NCI-H2107 (cell line): ENCODE results near the gene PTPRN2.
"Not testable (repeated sequence)": the region's sequence is repeated elsewhere in the genome, so short reads cannot be mapped to it uniquely, and the experiment has no call there.

ENCODE experiments used
- DNase-seq: peaks from one replicate; lab custom pipeline; 2025; lab: John Stamatoyannopoulos, UW

The PTPRN2 gene

DNA sequence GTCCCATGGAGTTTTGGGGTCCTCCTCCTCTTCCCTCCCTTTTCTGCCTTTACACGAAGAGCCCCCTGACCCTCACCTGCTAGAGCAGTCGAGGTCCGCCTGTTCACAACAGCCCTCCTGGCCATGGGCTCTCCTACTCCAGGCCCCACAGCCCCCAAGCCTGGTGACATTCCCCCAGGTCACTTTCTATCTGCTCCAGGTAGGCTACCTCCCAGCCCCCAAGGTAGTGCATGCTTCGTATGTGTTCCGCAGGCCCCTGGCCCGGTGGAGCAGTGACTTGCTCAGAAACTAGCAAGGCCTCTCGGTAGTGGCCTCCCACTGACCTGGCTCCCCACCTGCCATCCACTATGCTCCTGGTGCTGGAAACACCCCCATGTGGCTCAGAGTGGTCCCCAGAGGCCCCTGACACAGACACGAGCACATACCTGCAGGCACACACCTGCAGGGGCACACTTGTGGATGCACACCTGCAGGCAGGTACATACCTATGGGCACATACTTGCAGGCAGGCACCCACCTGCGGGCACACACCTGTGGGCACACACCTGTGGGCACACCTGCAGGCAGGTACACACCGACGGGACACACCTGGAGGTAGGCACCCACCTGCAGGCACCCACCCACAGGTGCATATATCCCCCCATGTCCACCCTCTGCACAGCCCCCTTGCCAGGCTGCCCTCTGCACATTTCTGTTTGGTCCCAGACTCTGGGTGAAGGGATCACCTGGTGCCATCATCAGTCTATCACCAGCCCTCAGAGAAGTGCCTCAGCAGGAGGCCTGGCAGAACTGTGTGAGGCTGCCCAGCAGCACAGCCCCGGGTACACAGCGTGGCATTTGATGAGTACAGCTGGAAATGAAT, 322.5 kb downstream of the PTPRN2 start:
- no peak for DNase-seq

DNA sequence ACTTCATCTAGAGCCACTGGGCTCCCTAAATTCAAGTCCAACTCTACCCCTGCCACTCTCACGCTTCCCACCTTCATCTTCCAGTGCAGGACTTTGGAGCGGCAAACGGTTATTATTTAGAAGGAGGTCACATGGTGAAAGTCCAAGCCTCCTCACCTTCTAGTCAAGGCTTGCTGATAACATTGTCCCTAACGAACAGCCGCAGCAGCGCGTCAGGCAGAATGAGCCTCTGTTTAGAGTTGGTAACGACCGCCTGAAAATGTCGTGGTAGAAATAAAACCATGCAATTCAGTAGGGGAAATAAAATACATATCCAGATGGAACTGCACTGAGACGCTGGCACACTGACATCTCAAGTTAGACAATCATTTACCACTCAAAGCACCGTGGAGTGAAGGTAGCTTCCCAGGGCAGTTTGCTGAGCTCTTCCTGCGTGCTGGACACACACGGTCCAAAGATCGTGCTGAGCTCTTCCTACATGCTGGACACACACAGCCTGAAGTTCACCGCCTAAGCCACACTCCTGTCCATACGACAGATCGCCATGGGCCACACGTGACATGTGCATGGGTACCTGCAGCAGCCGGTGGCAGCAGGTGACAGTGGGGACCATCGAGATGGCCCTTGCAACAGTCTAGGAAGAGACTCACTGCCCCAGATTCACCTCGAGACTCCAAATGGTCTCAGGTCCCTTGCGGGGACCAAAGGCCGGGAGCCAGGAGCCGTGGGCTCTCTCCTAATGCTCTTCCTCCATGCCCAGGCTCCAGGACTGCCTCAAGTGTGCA, 323.5 kb downstream of the PTPRN2 start:
- no peak for DNase-seq

DNA sequence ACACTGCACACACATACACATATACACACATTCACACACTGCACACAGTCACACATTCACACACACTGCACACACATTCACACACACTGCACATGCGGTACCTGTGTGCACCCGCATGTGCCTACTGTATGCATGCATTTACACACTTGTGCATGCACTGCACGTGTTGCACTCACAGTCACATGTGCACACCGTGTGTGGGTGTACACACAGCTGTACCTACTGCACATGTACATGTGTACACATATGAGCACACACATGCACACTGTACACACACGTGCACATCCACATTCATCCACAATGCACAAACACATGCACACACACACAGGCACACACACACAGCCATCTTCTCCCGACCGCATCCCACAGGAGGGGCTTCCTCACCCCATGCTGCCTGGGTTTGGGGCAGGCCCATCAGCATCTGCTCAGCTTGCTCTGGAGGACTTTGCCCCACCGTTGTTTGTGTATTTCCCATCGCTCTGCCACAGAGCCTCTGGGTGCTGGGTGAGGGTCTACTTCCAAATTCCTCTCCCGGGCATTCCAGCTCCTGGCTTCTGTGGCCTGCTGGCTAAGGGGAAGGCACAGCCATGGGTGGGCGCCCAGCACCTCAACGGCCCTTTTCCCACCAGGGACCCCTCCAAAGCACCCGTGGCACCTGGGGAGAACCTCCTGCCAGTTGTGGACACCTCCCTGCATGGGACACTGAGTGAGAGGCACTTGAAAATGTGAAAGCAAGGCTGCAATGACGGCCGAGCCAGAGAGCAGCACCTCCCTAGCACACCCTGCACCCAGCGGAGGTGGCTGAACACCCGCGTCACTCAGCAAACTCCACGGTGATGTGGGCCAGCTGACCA, 324.3 kb downstream of the PTPRN2 start:
- no peak for DNase-seq

GRCh38 chr7:158262284-158263109, 325.1 kb downstream of the PTPRN2 start:
- DNase-seq = no peak

- no peak for DNase-seq
These were observed 326.0 kb downstream of the PTPRN2 start for GRCh38 chr7:158261362-158262235.

DNA sequence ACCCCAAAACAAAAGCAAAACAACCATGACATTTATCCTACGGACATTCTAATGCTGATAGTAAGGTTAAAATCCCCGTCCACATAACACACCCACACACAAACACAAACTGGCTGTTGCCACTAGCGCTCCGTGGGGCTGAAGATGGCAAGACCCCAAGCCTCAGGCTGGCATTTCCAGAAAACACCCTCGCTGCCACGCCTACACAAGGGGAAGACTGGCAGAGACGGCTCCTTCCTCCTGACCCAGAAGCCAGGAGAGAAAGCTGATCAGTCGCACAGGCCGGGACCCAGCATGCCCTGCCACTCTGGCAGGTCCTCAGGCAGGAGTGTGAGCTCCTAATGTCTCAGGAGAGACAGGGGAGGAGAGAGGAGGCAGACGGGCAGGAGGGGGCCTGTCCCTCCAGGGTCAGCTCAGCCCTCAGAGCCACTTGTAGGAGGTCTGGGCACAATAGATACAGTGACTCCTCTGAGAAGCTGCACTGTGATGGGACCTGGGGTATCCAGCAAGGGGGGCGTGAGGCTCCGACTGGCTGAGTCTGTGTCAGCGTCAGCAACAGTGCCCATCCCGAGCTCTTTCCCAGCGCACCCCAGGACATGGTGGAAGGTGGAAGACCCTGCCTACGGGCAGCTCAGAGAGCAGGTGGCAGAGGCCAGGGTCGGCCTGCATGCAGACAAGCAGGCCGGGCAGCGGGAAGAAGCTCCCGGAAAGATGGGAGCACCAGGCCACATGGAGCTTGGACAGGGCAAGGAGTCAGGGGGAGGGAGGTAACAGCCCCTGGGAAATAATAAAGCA, 326.9 kb downstream of the PTPRN2 start:
- no peak for DNase-seq

- no peak for DNase-seq
These were observed 327.8 kb downstream of the PTPRN2 start for GRCh38 chr7:158259671-158260418.

- DNase-seq = no peak
These were observed 328.5 kb downstream of the PTPRN2 start for GRCh38 chr7:158259141-158259540.

DNA sequence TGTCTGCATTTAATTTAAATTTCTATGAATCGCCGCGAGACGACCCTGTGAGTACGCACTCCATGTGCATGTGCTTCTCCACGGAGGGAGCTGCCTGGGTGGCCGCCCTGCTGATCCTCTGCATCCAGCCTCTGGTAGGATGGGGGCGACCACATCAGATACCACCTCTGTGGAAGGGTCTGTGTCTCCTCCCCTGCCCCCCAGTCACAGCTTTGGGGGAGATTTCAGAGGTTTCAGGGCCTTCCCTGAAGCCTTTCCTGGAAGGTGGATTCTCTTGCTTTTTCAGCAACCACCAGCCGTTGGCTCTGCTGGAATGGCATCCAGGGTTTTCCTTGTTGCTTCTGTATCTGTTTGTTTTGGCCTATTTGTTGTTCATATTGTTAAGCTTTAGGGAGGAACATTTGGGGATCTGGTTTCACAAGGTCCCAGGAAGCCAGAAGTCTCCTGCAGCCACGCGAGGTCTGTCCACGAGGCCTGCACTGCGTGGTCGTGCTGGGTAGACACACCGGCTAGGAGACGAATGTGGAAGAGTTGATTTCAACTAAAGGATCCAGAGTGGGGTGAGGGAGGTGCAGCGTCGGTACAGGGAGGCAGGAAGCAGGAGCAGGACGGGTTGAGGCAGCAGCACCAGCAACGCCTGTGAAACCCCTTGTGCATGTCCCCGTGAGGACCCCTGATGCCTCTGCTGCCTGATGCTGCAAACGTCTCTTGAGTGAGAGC, 329.1 kb downstream of the PTPRN2 start:
- DNase-seq = no peak

GRCh38 chr7:158257516-158258410, 329.9 kb downstream of the PTPRN2 start:
- DNase-seq = no peak

DNA sequence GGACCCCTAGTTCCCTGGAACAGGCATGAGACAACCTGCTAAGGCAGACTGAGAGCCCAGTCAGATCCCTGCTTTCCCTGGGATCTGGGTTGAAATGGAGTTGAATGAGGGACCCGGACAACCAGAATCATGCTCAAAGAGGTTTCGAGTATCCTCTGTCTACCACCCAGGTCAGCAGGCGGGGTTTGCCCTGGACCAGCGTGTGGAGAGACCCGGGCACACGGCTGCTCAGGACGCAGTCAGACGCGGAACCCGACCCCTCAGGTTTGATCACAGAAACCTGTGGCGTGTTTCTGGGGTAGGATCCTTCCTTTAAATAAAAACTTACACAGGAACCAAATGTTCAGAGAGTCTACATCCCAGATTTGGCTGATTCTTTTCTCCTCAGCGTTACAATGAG, 330.6 kb downstream of the PTPRN2 start:
- no peak for DNase-seq

DNA sequence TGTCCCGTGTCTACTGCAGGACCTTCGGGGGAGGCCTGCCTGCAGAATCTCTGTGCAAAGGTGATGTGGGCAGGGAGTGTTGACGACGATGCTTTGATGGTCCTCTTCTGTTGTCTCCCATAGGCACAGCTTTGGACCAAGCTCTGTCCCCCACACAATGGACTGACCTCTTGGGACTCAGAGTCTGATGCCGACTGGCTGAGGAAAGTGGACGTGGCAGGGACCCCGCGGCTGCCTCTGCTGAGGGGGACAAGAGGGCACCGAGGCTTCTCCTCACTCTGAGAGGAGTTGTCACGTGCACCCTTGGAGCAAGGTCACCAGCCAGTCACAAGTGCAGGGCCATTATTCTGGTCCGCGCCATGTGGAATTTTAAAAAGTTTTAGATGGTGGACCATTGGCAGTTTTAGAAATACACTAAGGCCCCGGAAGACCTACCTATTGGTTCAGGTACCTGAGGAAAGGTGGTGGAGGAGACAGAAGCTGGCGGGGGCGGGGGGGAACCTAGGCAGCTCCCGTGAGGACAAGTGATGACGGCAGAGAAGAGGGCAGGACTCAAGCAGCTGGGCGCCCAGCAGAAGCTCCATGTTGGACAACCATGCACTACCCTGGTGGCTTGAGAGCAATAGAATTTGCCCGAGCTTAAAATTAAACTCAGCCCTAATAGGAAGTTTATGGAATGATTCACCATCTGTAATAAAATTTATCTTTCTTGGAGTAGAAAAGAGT, 331.4 kb downstream of the PTPRN2 start:
- DNase-seq = no peak

- no peak for DNase-seq
These were observed 332.1 kb downstream of the PTPRN2 start for GRCh38 chr7:158255558-158255957.

GRCh38 chr7:158255156-158255555, 332.5 kb downstream of the PTPRN2 start:
- DNase-seq = no peak

- not testable (repeated sequence) for DNase-seq
These were observed 334.0 kb downstream of the PTPRN2 start for GRCh38 chr7:158253670-158254045.
